SK-N-MC (cell line): ENCODE measurements around the gene BABAM2.

Source experiments
- EZH2 ChIP-seq: fragments of 200-600 bp; sonication (generic); IDR thresholded peaks from one replicate; pipeline ENCODE4 v1.6.1; 2017; ENCODE audit warnings: antibody characterized with exemption
- POLR2AphosphoS5 ChIP-seq: IDR thresholded peaks from 2 replicates; pipeline ENCODE4 v1.6.1; 2012; ENCODE audit warnings: mild to moderate bottlenecking, low read depth, low read length, borderline replicate concordance

DNA sequence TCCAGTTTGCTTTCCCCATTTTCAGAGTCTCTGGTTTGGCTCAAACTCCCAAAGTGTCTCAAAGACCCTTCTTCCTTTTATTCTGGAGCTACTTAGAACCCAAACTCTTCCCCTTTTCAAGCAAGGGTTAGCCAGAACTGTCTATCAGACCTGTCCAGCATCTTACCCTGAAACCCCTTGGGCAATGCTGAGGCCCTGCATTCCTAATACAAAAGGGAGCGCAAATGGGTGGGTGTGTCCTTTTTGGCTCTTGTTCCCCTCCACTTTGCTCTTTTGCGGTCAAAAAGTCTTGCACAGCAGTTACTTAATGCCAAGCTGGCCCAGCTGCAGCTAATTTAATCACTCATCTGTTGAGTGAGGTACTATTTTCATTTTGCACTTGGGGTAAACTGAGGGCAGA, 270.9 kb downstream of the BABAM2 start:
- TF ChIP-seq POLR2AphosphoS5 = no peak
- TF ChIP-seq EZH2 = no peak
